H1 (cell line): Measurements from ENCODE around the gene DGCR8. TPM values are rescaled to one million over a fixed set of nuclear protein-coding genes. Genes with fewer than 3 reads are reported as not detected.

Source experiments
- CTCF ChIA-PET: fragments of 300-600 bp; sonication (Branson Sonifier 250); formaldehyde crosslinking; loops from one replicate; lab custom pipeline; 2021; ENCODE audit not compliant: partially characterized antibody; lab: Charles Lee
- POLR2A ChIA-PET: fragments of 300-600 bp; sonication (Branson Sonifier 250); formaldehyde crosslinking; loops from one replicate; lab custom pipeline; 2021; ENCODE audit warnings: inconsistent platforms; ENCODE audit not compliant: partially characterized antibody; lab: Charles Lee
- DNase-seq, 2 experiments: peaks; one replicate each; pipeline versions ENCODE4 v3.0.0 to v3.0.0-alpha.2; 2010 to 2022; ENCODE audit warnings: low spot score in 2 of 2, low read depth in 1 of 2, mixed read lengths in 1 of 2
- FAIRE-seq: peaks from 2 replicates; lab custom pipeline; 2011; peaks lifted over from hg19 to GRCh38; lab: Jason Lieb, UNC
- H2AFZ ChIP-seq: 2 replicates; pipeline ENCODE4 v1.8.1; 2012; ENCODE audit warnings: low read length, inconsistent platforms
- H2AK5ac ChIP-seq: 2 replicates; pipeline ENCODE4 v1.6.1; 2013; ENCODE audit warnings: low read depth, low read length
- H2BK120ac ChIP-seq: replicated peaks from 2 replicates; pipeline ENCODE3; 2013; ENCODE audit warnings: low read depth, low read length, inconsistent platforms
- H2BK12ac ChIP-seq: 2 replicates; pipeline ENCODE4 v1.6.1; 2013; ENCODE audit warnings: low read depth, low read length
- H2BK15ac ChIP-seq: 2 replicates; pipeline ENCODE4 v1.6.1; 2013; ENCODE audit warnings: low read length
- H2BK20ac ChIP-seq: 2 replicates; pipeline ENCODE4 v1.6.1; 2013; ENCODE audit warnings: low read length
- H2BK5ac ChIP-seq: 2 replicates; pipeline ENCODE4 v1.6.1; 2013; ENCODE audit warnings: low read depth, low read length
- H3K14ac ChIP-seq: 2 replicates; pipeline ENCODE4 v1.6.1; 2013; ENCODE audit warnings: inconsistent platforms; ENCODE audit not compliant: insufficient read length
- H3K18ac ChIP-seq: 2 replicates; pipeline ENCODE4 v1.6.1; 2013; ENCODE audit warnings: low read length; ENCODE audit errors: extremely low read depth
- H3K23ac ChIP-seq: 2 replicates; pipeline ENCODE4 v1.6.1; 2013; ENCODE audit warnings: inconsistent platforms; ENCODE audit not compliant: insufficient read length
- H3K23me2 ChIP-seq: 2 replicates; pipeline ENCODE4 v1.6.1; 2013; ENCODE audit warnings: low read depth, low read length
- H3K27ac ChIP-seq: 2 replicates; pipeline ENCODE4 v1.6.1; 2011; ENCODE audit warnings: low read depth, low read length, inconsistent platforms
- H3K27me3 ChIP-seq, 4 experiments: replicated peaks in 1 of 4; 1 replicate in 1 of 4; 2 replicates in 3 of 4; pipeline versions ENCODE4 v1.6.1 to v1.8.1; 2011 to 2013; ENCODE audit warnings: low read length in 3 of 4, mild to moderate bottlenecking in 3 of 4, inconsistent platforms in 2 of 4, mixed read lengths in 2 of 4, moderate library complexity in 1 of 4; ENCODE audit not compliant: control insufficient read depth in 3 of 4, insufficient read depth in 3 of 4; ENCODE audit errors: extremely low read depth in 1 of 4
- H3K36me3 ChIP-seq, 4 experiments: 2 replicates each; pipeline versions ENCODE4 v1.6.1 to v1.8.1; 2011 to 2013; ENCODE audit warnings: mild to moderate bottlenecking in 4 of 4, low read length in 3 of 4, moderate library complexity in 2 of 4, control low read depth in 1 of 4, inconsistent platforms in 1 of 4; ENCODE audit not compliant: insufficient read depth in 4 of 4, control insufficient read depth in 2 of 4
- H3K4ac ChIP-seq: replicated peaks from 2 replicates; pipeline ENCODE3; 2013; ENCODE audit warnings: low read length, low read depth, mixed read lengths, inconsistent platforms; ENCODE audit not compliant: insufficient read length
- H3K4me1 ChIP-seq, 4 experiments: replicated peaks in 1 of 4; 1 replicate in 1 of 4; 2 replicates in 3 of 4; pipeline versions ENCODE4 v1.6.1 to v1.8.1; 2011 to 2013; ENCODE audit warnings: low read length in 3 of 4, inconsistent platforms in 2 of 4, mixed read lengths in 1 of 4; ENCODE audit not compliant: insufficient read depth in 4 of 4, control insufficient read depth in 3 of 4
- H3K4me2 ChIP-seq, 2 experiments: 2 replicates each; pipeline versions ENCODE4 v1.6.1 to v1.8.1; 2011 to 2013; ENCODE audit warnings: low read depth in 2 of 2, low read length in 2 of 2, control low read depth in 1 of 2, inconsistent platforms in 1 of 2, mild to moderate bottlenecking in 1 of 2; ENCODE audit not compliant: insufficient read depth in 1 of 2
- H3K4me3 ChIP-seq, 4 experiments: fragments of 200-600, 300-600 bp in 1 of 4; sonication (generic), shearing (Covaris generic), sonication (Bioruptor Twin) in 1 of 4; 2 replicates each; pipeline versions ENCODE4 v1.5.1 to v1.8.1; 2011 to 2016; ENCODE audit warnings: low read length in 4 of 4, low read depth in 3 of 4, control low read depth in 2 of 4, inconsistent platforms in 2 of 4, mild to moderate bottlenecking in 2 of 4, mixed read lengths in 1 of 4, moderate library complexity in 1 of 4; ENCODE audit not compliant: insufficient read depth in 2 of 4; ENCODE audit errors: extremely low read depth in 1 of 4
- H3K56ac ChIP-seq: replicated peaks from 2 replicates; pipeline ENCODE3; 2013; ENCODE audit warnings: low read depth, mild to moderate bottlenecking, mixed read lengths, low read length, inconsistent platforms; ENCODE audit not compliant: insufficient read length
- H3K79me1 ChIP-seq: 2 replicates; pipeline ENCODE4 v1.6.1; 2013; ENCODE audit warnings: low read depth, low read length, control low read depth
- H3K79me2 ChIP-seq, 2 experiments: 2 replicates each; pipeline versions ENCODE4 v1.6.1 to v1.8.1; 2012 to 2013; ENCODE audit warnings: low read length in 2 of 2, mild to moderate bottlenecking in 2 of 2, inconsistent platforms in 1 of 2; ENCODE audit not compliant: insufficient read depth in 2 of 2, control insufficient read depth in 1 of 2
- H3K9ac ChIP-seq, 4 experiments: replicated peaks in 1 of 4; 1 replicate in 1 of 4; 2 replicates in 3 of 4; pipeline versions ENCODE4 v1.6.1 to v1.8.1; 2011 to 2013; ENCODE audit warnings: low read depth in 3 of 4, low read length in 3 of 4, control low read depth in 2 of 4, mild to moderate bottlenecking in 2 of 4, moderate library complexity in 2 of 4, inconsistent platforms in 1 of 4; ENCODE audit errors: extremely low read depth in 1 of 4
- H3K9me3 ChIP-seq, 2 experiments: 2 replicates each; pipeline versions ENCODE4 v1.6.1 to v1.8.1; 2012 to 2013; ENCODE audit warnings: mild to moderate bottlenecking in 2 of 2, moderate library complexity in 2 of 2, control low read depth in 1 of 2, inconsistent platforms in 1 of 2, low read depth in 1 of 2, low read length in 1 of 2, mixed read lengths in 1 of 2; ENCODE audit not compliant: insufficient read depth in 2 of 2
- H4K20me1 ChIP-seq, 2 experiments: replicated peaks in 1 of 2; 2 replicates each; pipeline versions ENCODE3 to v1.8.1; 2011 to 2013; ENCODE audit warnings: inconsistent platforms in 2 of 2, low read length in 2 of 2, mild to moderate bottlenecking in 1 of 2; ENCODE audit not compliant: insufficient read depth in 2 of 2, control insufficient read depth in 1 of 2
- H4K5ac ChIP-seq: 2 replicates; pipeline ENCODE4 v1.6.1; 2013; ENCODE audit warnings: low read length, low read depth, mixed read lengths, inconsistent platforms; ENCODE audit not compliant: insufficient read length
- H4K8ac ChIP-seq: 2 replicates; pipeline ENCODE4 v1.8.0; 2013; ENCODE audit warnings: mild to moderate bottlenecking, moderate library complexity, low read length, inconsistent platforms; ENCODE audit not compliant: insufficient read depth; ENCODE audit errors: extremely low read depth
- H4K91ac ChIP-seq: replicated peaks from 2 replicates; pipeline ENCODE3; 2013; ENCODE audit warnings: low read length, mixed read lengths, inconsistent platforms; ENCODE audit not compliant: insufficient read length
- HDAC2 ChIP-seq, 2 experiments: fragments of 300-600 bp in 1 of 2; sonication (generic) in 1 of 2; IDR thresholded peaks; 2 replicates each; pipeline ENCODE4 v1.6.1; 2011 to 2012; ENCODE audit warnings: low read depth in 2 of 2, low read length in 2 of 2, mild to moderate bottlenecking in 2 of 2, moderate library complexity in 2 of 2, borderline replicate concordance in 1 of 2, inconsistent platforms in 1 of 2
- JUND ChIP-seq: IDR thresholded peaks from 2 replicates; pipeline ENCODE4 v1.6.1; 2011; ENCODE audit warnings: mild to moderate bottlenecking, improper control_type of control experiment, low read length
- KDM5A ChIP-seq: fragments of 200-600 bp; IDR thresholded peaks from 2 replicates; pipeline ENCODE4 v1.7.1; 2012; ENCODE audit warnings: mild to moderate bottlenecking, low read length, inconsistent platforms, mixed read lengths
- PHF8 ChIP-seq: fragments of 200-600 bp; sonication (generic); conservative IDR thresholded peaks from 2 replicates; pipeline ENCODE4 v1.7.1; 2012; ENCODE audit warnings: low read depth, mild to moderate bottlenecking, inconsistent platforms, low read length, moderate library complexity
- POLR2A ChIP-seq, 2 experiments: IDR thresholded peaks; 1 replicate in 1 of 2; 2 replicates in 1 of 2; pipeline ENCODE4 v1.6.1; 2011; ENCODE audit warnings: low read depth in 2 of 2, low read length in 2 of 2, mild to moderate bottlenecking in 2 of 2; ENCODE audit errors: control extremely low read depth in 1 of 2
- POLR2AphosphoS5 ChIP-seq: IDR thresholded peaks from 2 replicates; pipeline ENCODE4 v1.6.1; 2011; ENCODE audit warnings: low read depth, low read length
- POU5F1 ChIP-seq: IDR thresholded peaks from 2 replicates; pipeline ENCODE4 v1.6.1; 2011; ENCODE audit warnings: low read depth, mild to moderate bottlenecking, low read length, moderate library complexity
- RAD21 ChIP-seq, 2 experiments: IDR thresholded peaks in 1 of 2; conservative IDR thresholded peaks in 1 of 2; 2 replicates each; pipeline ENCODE4 v1.6.1; 2011; ENCODE audit warnings: low read depth in 2 of 2, low read length in 2 of 2, improper control_type of control experiment in 1 of 2, inconsistent platforms in 1 of 2, mild to moderate bottlenecking in 1 of 2, moderate library complexity in 1 of 2
- RBBP5 ChIP-seq: IDR thresholded peaks from 2 replicates; pipeline ENCODE4 v1.7.1; 2012; ENCODE audit warnings: low read depth, mild to moderate bottlenecking, inconsistent platforms, low read length, moderate library complexity, borderline replicate concordance
- SRF ChIP-seq: IDR thresholded peaks from 2 replicates; pipeline ENCODE4 v1.6.1; 2011; ENCODE audit warnings: mild to moderate bottlenecking, low read depth, low read length, moderate library complexity
- TCF12 ChIP-seq: IDR thresholded peaks from 2 replicates; pipeline ENCODE4 v1.6.1; 2011; ENCODE audit warnings: low read depth, mild to moderate bottlenecking, low read length
- WGBS, 2 experiments: shearing (Covaris generic) in 1 of 2; methylation state at CpG; one replicate each; pipeline versions ENCODE4 v1.1.6 to v1.1.7; 2013 to 2015; ENCODE audit warnings: low lambda C conversion rate in 2 of 2, mixed read lengths in 2 of 2, inconsistent platforms in 1 of 2, low coverage in 1 of 2, missing lambda C conversion rate in 1 of 2; ENCODE audit not compliant: insufficient replicate concordance in 2 of 2, insufficient coverage in 1 of 2, insufficient read length in 1 of 2; ENCODE audit errors: extremely low coverage in 1 of 2, missing lambda C conversion rate in 1 of 2; 5-methylcytosine and 5-hydroxymethylcytosine counted together
- polyA plus RNA-seq, 7 experiments: library from polyadenylated mRNA; depleted of rRNA in 3 of 7; stranded (reverse) in 5 of 7; unstranded in 2 of 7; fragments of >200 nt in 5 of 7; fragments of 200-250 nt in 2 of 7; gene quantifications; 1 replicate in 5 of 7; 2 replicates in 1 of 7; 4 replicates in 1 of 7; pipeline versions ENCODE4 v1.2.1 to v1.2.3, GENCODE V29; 2011 to 2013; ENCODE audit warnings: missing spikeins in 2 of 7, mixed read lengths in 2 of 7
- total RNA-seq: library from RNA; stranded (reverse); fragmentation: NEBNext Ultra II Directional; extraction: Animal tissue kit (Norgen Biotek cat#: 25700); gene quantifications from 2 replicates; pipeline ENCODE4 v1.2.1, GENCODE V29; 2021
- TF ChIP-seq, protein P1 (sequence below): IDR thresholded peaks from 2 replicates; pipeline ENCODE4 v1.6.1; 2012; ENCODE audit warnings: inconsistent platforms

The DGCR8 gene
- total and polyA plus RNA-seq, 2 of the 8 experiments (the other 6 are each of a cell fraction or from before 2014, with no cell fraction given), result 23.7 to 43.7 TPM

DNA sequence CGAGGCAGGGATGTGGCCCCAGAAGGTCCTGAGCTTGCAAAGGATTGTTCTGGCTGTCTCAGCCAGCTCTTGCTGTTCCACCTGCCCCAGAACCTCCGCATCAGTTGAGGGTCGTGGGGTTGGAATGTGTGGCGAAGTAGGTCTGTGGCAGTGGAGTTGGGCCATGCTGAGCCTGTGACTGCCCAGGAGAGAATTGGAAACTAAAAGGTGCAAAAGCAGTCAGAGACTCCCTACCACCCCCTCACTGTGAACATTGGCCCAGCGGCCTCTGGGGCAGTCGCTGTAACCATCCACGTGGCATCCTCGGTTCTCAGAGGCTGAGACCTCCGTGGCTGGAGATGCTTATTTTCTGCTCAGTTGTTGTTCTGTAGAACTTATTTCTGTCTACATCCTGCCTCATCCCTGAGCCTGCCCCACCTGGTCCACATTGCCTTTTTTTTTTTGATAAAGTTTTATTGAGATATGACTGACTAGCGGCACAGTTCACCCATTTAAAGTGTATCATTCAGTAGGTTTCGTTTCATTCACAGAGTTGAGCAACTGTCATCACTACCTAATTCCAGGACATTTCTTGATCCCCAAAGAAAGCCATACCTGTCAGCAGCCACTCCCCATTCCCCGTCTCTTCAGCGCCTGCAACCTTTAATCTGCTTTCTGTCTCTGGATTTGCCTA, 22.3 kb upstream of the DGCR8 start:
- Histone ChIP-seq H3K9me3 (no peaks in the 10 kb centered on the region), H3K27ac (no peak overlapping the region), H3K4me2 (no peak overlapping the region), H3K56ac (no peak overlapping the region), H4K91ac (no peak overlapping the region), H2BK120ac (no peak overlapping the region), H3K36me3 (no peaks in the 10 kb centered on the region), H3K27me3 (no peaks in the 10 kb centered on the region), H2BK20ac (no peak overlapping the region), H2AK5ac (no peak overlapping the region), H3K4me1 (no peaks in the 10 kb centered on the region), H2AFZ (no peak overlapping the region), H4K20me1 (peaks cover 0 to 3% of the 10 kb centered on the region in 2 experiments), H4K5ac (no peak overlapping the region), H3K79me1 (no peaks in the 10 kb centered on the region), H2BK15ac (no peak overlapping the region), H4K8ac (no peak overlapping the region), H3K4ac (no peak overlapping the region), H3K14ac (no peak overlapping the region), H3K4me3 (no peak overlapping the region), H3K23me2 (0 out of 2 replicates have a peak, but pooled peaks cover 2% of the 10 kb centered on the region), H2BK12ac (no peak overlapping the region), H3K79me2 (no peaks in the 10 kb centered on the region), H3K23ac (no peak overlapping the region), H3K18ac (no peak overlapping the region), H2BK5ac (no peak overlapping the region), H3K9ac (no peak overlapping the region)
- CTCF ChIA-PET, result interaction anchor here (0.6 to 1.3 kb wide), 4 partner anchors 10 to 591 kb away, joined by 3 to 4 read pairs (median 4); no protein-coding TSS in a partner anchor
- POLR2A ChIA-PET, result interaction anchor here (1.7 kb wide), 1 partner anchor 36 kb away, joined by 4 read pairs; no protein-coding TSS in a partner anchor
- DNase-seq (no peak), FAIRE-seq (no peak)
- 95% methylated on average over 12 of the region's 13 CpGs; no CpG with 5 or more reads in 1 of the 2 experiments for whole genome bisulfite sequencing, 2 experiments
- no peak for TF ChIP-seq KDM5A
- TF ChIP-seq RAD21 (IDR thresholded peaks at IDR 0.05 in 1 of 2, conservative IDR thresholded peaks at IDR 0.05 in 1 of 2; ENCODE audit: low read depth in 2 of 2, low read length in 2 of 2), result no peak
- no peak for TF ChIP-seq POLR2A (IDR thresholded peaks at IDR 0.05; ENCODE audit: control extremely low read depth in 1 of 2, low read depth in 2 of 2, low read length in 2 of 2)
- TF ChIP-seq POU5F1, result no peak
- TF ChIP-seq RBBP5, result no peak
- TF ChIP-seq, protein P1, sequence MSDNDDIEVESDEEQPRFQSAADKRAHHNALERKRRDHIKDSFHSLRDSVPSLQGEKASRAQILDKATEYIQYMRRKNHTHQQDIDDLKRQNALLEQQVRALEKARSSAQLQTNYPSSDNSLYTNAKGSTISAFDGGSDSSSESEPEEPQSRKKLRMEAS, result no peak
- TF ChIP-seq SRF, result no peak
- TF ChIP-seq PHF8, result no peak
- TF ChIP-seq HDAC2 (IDR thresholded peaks at IDR 0.05; ENCODE audit: borderline replicate concordance in 1 of 2, low read depth in 2 of 2, low read length in 2 of 2), result no peak
- no peak for TF ChIP-seq TCF12
- no peak for TF ChIP-seq POLR2AphosphoS5
- TF ChIP-seq JUND, result no peak
